Measurements from ENCODE around the gene PFKL. TPM values are rescaled to one million over a fixed set of nuclear protein-coding genes. Genes with fewer than 3 reads are reported as not detected.
A peak's percentile ranks its signal among the peaks of the same experiment; 100 is the strongest.
"Not testable (repeated sequence)": the region's sequence is repeated elsewhere in the genome, so short reads cannot be mapped to it uniquely, and the experiment has no call there.

Gene PFKL
- total RNA-seq, 1 donor from 2014 or later = 157 TPM

DNA sequence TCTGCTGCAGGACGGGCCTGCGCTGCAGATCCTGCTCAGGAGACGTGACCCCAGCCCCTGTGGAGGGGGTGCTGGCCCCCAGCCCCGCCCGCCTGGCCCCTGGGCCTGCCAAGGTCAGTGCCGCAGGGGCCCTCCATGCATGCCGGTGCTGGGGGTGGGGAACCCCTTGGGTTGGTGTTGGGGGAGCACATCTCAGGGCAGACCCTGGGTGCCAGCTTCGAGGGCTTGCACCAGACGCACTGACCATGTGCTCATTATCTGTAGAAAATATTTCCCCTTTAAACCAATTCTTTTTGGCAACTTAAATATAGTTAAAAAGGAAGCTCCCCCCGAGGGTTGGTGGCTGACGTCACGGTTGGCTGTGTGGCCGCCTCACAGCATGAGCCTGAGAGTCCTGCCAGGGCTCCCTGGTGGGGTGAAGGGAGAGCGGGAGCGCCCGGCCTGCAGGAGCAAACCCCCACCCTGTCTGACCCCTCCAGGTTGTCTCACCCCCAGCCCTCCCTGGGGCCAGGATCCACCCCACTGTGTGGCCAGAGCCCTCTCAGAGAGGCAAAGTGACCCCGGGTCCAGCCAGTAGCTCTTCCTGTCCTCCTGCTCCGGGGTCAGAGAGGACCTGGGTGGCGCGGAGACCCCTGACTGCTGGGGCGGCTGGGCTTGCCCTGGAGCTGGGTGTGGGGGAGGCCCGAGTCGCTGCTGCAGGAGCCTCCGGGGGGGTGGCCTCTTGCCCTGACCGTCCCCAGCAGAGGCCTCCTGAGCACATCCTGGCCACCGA, 5.3 kb upstream of the PFKL start:
- DNase-seq (ENCODE audit: low spot score) = no peak

DNA sequence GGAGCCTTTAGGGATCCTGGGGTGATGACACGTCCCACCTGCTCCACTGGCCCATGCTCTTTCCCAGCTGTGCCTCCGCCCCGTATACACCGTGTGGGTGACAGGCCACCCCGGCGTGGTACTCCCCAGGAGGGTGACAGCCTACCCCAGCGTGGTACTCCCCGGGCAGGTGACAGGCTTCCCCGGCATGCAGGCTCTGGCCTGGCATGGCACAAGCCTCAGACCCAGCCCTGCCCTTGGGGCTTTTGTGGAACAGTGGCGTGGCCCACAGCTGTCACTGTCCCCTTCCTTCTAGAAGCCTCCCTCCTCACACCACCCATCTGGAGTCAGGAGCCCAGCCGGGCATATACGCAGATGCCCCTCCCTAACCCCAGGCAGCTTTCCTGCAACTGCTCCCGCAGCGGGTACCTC, 4.7 kb upstream of the PFKL start:
- no peak for DNase-seq (ENCODE audit: low spot score)

- DNase-seq (ENCODE audit: low spot score) = no peak
Measured at GRCh38 chr21:44295646-44296045, 4.2 kb upstream of the PFKL start.

DNA sequence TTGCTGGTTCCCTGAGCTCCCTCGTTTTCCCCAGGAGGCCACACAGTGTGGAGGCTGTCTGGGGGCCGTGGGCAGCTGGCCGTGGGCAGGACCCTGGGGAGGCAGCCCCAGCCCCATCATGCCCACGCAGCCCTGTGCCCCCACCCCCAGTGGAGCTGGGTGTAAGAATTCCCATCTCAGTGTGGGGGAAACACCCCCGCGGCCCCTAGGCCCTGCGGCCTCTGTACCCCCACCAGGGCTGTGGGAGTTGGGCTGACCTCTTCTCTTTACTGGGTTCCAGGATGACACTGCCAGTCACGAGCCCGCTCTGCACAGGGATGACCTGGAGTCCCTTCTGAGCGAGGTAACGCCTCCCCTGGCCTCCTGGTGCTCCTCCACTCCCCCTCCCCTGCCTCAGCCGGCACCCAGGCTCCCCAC, 3.7 kb upstream of the PFKL start:
- DNase-seq (ENCODE audit: low spot score) = no peak

GRCh38 chr21:44296916-44297315, 2.9 kb upstream of the PFKL start:
- no peak for DNase-seq (ENCODE audit: low spot score)

GRCh38 chr21:44297525-44298290, 2.1 kb upstream of the PFKL start:
- peak; percentile 88 for DNase-seq (ENCODE audit: low spot score)

GRCh38 chr21:44298301-44298700, 1.6 kb upstream of the PFKL start:
- DNase-seq (ENCODE audit: low spot score) = no peak

- DNase-seq (ENCODE audit: low spot score) = no peak
Measured at GRCh38 chr21:44299085-44299457, 782 bp upstream of the PFKL start.

DNA sequence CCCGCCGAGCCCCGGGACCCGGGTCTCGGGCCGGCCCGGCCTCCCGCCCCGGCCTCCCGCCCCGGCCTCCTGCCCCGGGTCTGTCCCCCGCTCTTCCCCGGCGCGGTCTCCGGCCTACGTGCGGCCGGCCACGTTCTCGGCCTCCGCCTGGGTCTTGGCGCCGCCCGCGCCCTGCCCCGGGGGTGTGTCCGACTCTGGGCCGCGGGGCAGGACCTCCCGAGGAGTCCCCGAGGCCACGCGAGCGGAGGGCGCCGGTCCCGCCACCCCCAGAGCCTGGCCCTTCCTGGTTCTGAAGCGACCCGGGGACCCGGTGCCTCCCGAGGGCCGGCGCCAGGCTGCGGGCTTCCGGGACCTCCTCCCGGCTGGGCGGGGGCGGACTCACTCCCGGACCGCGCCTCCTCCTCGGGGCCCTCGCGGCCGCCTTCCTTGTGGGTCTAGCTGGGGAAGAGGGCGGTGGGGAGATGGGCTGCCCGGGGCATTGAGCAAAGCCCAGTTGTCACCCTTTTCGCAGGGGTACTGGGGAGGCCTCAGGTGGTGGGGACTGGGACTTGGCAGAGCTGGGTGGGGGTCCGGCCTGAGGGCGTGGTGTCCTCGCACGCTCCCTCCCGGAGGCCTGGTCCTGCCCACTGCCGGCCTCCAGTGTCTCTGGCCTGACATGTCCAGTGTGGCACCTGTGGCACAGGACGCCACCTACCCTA, 558 bp downstream of the PFKL start:
- peak; percentile 85 for DNase-seq (ENCODE audit: low spot score)

GRCh38 chr21:44301141-44301540, 1.3 kb downstream of the PFKL start:
- DNase-seq (ENCODE audit: low spot score) = no peak

DNA sequence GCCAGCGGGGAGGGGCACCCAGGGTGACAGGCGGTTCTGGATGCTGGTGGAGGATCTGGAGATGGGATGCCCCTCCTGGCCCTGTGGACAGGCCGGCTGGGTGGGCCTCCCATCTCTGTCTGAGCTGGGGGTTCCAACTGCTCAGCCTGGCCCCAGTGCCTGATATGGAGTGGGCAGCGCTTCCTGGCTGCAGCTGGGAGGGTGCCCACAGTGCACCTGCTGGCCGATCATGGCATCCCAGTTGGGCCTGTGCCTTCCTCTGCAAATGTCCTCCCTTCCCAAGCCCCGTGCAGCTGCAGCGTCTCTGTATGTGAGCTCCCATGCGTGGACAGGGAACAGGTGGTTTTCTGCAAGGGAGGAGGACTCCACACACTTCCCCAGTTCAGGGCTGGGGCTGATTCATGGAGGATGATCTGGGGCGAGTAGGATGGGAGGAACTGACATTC, 2.1 kb downstream of the PFKL start:
- DNase-seq (ENCODE audit: low spot score) = no peak

DNA sequence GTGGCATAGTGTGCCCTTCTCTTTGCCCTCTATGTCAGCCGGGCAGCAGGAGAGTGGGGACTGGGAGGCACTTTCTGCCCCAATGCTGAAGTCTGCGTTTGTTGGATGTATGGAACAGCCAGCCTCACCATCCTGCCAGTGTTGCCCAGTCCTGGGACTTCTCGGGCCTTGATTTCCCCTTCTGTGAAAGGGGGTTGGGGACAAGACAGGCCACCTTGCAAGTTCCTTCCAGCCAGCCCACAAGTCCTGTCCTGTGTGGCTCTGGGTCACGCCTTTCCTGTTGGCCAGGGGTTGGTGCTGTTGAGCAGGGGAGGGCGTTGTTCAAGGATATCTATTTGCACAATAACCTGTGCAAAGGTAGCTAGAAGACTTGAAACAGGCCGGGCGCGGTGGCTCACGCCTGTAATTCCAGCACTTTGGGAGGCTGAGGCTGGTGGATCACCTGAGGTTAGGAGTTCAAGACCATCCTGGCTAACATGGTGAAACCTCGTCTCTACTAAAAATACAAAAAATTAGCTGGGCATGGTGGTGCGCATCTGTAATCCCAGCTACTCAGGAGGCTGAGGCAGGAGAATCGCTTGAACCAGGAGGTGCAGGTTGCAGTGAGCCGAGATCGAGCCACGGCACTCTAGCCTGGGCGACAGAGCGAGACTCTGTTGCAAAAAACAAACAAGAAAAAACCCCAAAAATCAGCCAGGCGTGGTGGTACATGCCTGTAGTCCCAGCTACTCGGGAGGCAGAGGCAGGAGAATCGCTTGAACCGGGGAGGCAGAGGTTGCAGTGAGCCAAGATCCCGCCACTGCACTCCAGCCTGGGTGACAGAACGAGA, 2.9 kb downstream of the PFKL start:
- DNase-seq (ENCODE audit: low spot score) = not testable (repeated sequence)

GRCh38 chr21:44303490-44303981, 3.7 kb downstream of the PFKL start:
- DNase-seq (ENCODE audit: low spot score) = no peak

DNA sequence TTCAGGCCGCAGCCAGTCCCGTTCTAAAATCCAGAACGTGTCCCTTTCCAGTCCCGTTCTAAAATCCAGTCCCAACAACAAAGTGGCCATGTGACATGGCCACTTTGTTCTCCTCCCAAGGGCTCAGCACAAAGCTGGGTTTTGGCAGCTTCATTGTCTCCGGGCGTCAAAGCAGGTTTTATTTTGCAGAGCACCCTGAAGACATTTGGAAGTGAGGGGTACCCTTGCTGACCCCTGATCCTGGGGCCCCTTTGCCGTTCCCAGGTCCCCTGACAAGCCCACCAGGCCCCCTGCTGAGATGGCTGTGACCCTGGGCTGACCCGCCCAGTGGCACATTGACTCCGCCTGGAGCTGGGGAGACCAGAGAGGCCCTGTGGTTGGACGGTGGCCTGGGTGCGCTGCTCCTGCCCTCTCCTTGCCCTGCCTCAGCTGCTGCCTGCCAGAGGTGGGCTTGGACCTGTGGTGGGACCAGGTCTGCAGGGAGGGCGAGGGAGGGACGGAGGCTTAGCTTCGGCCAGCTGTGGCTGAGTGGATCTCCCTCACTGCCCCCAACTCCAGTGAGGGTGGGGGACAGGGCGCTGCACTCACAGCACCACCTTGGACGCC, 4.3 kb downstream of the PFKL start:
- DNase-seq (ENCODE audit: low spot score) = no peak

DNA sequence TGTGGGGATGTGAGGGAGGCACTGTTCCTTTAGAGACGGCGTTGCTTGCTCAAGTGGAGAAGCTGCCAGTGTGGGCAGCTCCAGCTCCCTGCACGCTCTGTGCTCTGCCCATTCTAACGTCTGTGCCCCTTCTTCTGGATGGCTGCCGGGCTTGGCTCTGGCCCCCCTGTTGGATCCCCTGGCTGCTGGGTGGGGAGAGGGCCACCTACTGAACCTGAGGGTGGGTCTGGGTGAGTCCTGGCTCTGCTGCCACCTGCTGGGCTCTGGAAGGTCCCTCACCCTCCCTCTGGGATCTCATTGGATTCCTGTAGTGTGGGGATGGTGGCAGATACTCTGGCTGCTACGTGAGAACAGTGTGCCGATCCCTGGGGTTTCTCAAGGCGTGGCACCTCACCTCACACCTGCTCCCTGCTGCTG, 5.0 kb downstream of the PFKL start:
- DNase-seq (ENCODE audit: low spot score) = peak; percentile 38

DNA sequence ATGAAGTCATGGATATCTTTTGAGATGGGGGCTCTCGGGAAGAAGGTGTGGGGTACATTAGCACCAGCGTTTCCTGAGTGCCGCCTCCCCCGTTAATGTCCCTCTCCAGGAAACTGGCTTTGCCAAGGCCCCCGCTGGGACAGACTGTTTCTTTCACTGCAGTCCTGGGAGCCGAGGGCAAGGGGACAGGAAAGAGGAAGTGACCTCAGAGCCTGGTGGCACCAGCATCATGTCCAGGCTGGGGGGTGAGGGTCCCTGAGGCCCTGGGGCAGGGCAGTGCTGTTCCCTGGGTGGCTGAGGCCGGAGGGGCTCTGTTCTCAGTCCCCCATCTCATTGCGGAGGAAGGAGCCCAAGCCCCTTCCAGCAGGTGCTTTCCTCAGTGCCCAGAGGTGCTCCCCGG, 5.8 kb downstream of the PFKL start:
- no peak for DNase-seq (ENCODE audit: low spot score)

DNA sequence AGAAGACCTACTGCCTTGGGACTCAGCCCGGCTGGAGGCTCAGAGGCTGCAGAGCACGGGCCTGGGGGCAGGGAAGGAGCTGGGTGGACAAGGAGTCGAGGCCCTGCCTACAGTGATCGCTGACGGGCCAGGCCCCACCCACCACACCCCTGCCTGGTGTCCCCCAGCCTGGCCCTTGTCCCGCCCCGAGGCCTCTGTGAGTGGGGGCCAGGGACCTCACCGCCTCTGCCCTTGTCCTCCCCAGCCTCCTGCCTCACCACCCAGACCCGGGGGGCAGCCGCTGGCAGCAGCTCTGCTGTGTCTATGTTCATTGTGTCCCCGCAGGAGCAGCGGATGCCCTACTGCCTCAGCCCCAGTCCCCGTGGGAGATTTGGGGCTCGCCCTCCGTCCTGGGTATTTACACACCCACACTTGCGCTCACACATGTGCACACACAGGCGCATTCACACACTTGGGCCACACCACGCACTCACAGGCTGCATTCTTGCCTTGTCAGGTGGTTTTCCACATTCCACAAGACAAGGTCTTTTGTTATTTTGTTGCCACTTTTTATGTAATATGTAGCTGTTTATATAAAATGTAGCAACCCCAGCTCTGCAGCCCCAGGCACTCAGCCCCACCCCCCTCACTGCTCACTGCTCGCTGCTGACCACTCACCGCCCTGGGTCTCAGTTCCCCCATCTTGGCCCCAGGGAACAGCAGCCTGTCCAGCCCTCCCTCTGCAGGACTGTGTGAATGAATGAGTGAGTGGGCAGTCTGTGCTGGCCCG, 7.3 kb downstream of the PFKL start:
- no peak for DNase-seq (ENCODE audit: low spot score)

DNA sequence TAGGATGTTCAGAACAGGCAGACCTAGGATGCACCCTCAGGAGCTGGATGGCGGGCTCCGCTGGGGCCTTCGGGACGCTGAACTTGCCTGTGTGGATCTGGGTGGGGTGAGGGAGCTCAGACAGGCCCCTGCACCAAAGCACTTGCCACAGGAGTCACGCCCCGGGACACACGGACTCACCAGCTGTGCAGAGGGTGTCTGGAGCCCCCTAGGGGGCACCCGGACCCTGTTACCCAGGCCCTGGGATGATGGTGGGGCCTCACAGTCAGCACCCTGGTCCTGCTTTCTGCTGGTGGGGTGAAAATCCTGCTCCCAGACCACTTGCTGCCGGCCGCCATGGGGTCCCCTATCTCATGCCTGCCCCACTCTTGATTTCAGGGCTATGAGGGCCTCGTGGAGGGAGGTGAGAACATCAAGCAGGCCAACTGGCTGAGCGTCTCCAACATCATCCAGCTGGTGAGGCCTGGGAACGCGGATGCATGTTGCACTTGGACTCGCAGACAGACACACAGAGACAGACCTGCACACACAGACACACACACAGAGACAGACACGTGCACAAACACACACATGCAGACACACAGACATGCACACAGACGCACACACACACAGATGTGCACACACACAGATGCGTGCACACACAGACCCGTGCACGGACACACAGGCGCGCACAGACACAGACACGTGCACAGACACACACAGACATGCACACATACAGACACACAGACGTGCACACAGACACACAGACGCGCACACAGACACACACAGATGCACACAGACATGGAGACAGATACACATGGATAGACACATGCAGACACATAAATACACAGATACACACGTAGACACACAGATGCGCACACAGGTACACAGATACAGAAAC, 11.0 kb downstream of the PFKL start:
- no peak for DNase-seq (ENCODE audit: low spot score)

- DNase-seq (ENCODE audit: low spot score) = no peak
Measured at GRCh38 chr21:44312089-44312488, 12.2 kb downstream of the PFKL start.
